Measurements from ENCODE around the gene MCTP2.

The MCTP2 gene

GRCh38 chr15:94403331-94403730, 172.0 kb downstream of the MCTP2 start:
- Histone ChIP-seq H3K9ac (ENCODE audit: low read depth, low read length, poor library complexity) (no peak overlapping the region), H3K36me3 (replicated peaks in 1 of 2; ENCODE audit: control insufficient read depth in 2 of 2, insufficient read depth in 2 of 2, low read length in 2 of 2) (no peaks in the 10 kb centered on the region), H3K4me2 (ENCODE audit: insufficient read depth, low read length, poor library complexity, severe bottlenecking) (no peak overlapping the region), H4K8ac (ENCODE audit: low read depth, low read length) (no peak overlapping the region), H4K91ac (ENCODE audit: low read depth, low read length, poor library complexity) (no peak overlapping the region), H3K23ac (ENCODE audit: low read depth, low read length, poor library complexity) (no peak overlapping the region), H3K4me3 (ENCODE audit: low read length in 2 of 2) (no peak overlapping the region), H2BK5ac (ENCODE audit: low read length) (no peak overlapping the region), H3K27me3 (ENCODE audit: control insufficient read depth in 3 of 3, insufficient read depth in 3 of 3, low read depth in 1 of 3, low read length in 3 of 3) (no peaks in the 10 kb centered on the region), H2BK12ac (ENCODE audit: low read length) (no peak overlapping the region), H3K9me3 (replicated peaks in 1 of 2; ENCODE audit: control insufficient read depth in 2 of 2, insufficient read depth in 1 of 2, low read depth in 1 of 2, low read length in 2 of 2) (no peaks in the 10 kb centered on the region), H3K18ac (ENCODE audit: low read length) (no peak overlapping the region), H2BK120ac (ENCODE audit: low read depth, low read length) (no peak overlapping the region), H3K14ac (ENCODE audit: low read length) (no peak overlapping the region), H3K4ac (ENCODE audit: low read length) (no peak overlapping the region), H3K4me1 (ENCODE audit: control insufficient read depth in 2 of 2, insufficient read depth in 1 of 2, low read depth in 1 of 2, low read length in 2 of 2) (peaks cover 0 to 3% of the 10 kb centered on the region in 2 donors), H3K79me1 (ENCODE audit: low read depth, low read length) (no peaks in the 10 kb centered on the region), H2BK15ac (ENCODE audit: low read length) (no peak overlapping the region), H3K27ac (replicated peaks; ENCODE audit: low read length) (no peak overlapping the region), H2AFZ (ENCODE audit: low read length) (peak overlapping the region; percentile 24), H2AK5ac (ENCODE audit: low read depth, low read length) (no peak overlapping the region)
- DNase-seq (ENCODE audit: low spot score), result no peak
- no CpG with 5 or more reads among the region's 4 CpGs for WGBS, 2 donors (ENCODE audit: extremely low coverage in 2 of 2, insufficient read length in 2 of 2, insufficient replicate concordance in 1 of 2)

GRCh38 chr15:94404733-94405283, 173.4 kb downstream of the MCTP2 start:
- no peak overlapping the region for H2BK5ac ChIP-seq (ENCODE audit: low read length)
- H3K4me1 ChIP-seq (ENCODE audit: control insufficient read depth in 2 of 2, insufficient read depth in 1 of 2, low read depth in 1 of 2, low read length in 2 of 2), result peaks cover 0 to 3% of the 10 kb centered on the region in 2 donors
- H4K91ac ChIP-seq (ENCODE audit: low read depth, low read length, poor library complexity), result no peak overlapping the region
- no peak overlapping the region for H3K4ac ChIP-seq (ENCODE audit: low read length)
- no peaks in the 10 kb centered on the region for H3K79me1 ChIP-seq (ENCODE audit: low read depth, low read length)
- WGBS, 2 donors (ENCODE audit: extremely low coverage in 2 of 2, insufficient read length in 2 of 2, insufficient replicate concordance in 1 of 2), result no CpG with 5 or more reads among the region's 9 CpGs
- peaks cover 0 to 4% (median 0%) of the 10 kb centered on the region in 3 experiments for H3K27me3 ChIP-seq (ENCODE audit: control insufficient read depth in 3 of 3, insufficient read depth in 3 of 3, low read depth in 1 of 3, low read length in 3 of 3)
- no peak overlapping the region for H3K18ac ChIP-seq (ENCODE audit: low read length)
- no peak overlapping the region for H3K9ac ChIP-seq (ENCODE audit: low read depth, low read length, poor library complexity)
- no peaks in the 10 kb centered on the region for H3K9me3 ChIP-seq (replicated peaks in 1 of 2; ENCODE audit: control insufficient read depth in 2 of 2, insufficient read depth in 1 of 2, low read depth in 1 of 2, low read length in 2 of 2)
- no peak overlapping the region for H4K8ac ChIP-seq (ENCODE audit: low read depth, low read length)
- no peaks in the 10 kb centered on the region for H3K36me3 ChIP-seq (replicated peaks in 1 of 2; ENCODE audit: control insufficient read depth in 2 of 2, insufficient read depth in 2 of 2, low read length in 2 of 2)
- H3K4me2 ChIP-seq (ENCODE audit: insufficient read depth, low read length, poor library complexity, severe bottlenecking), result no peak overlapping the region
- H3K4me3 ChIP-seq (ENCODE audit: low read length in 2 of 2), result no peak overlapping the region
- H2BK120ac ChIP-seq (ENCODE audit: low read depth, low read length), result no peak overlapping the region
- no peak overlapping the region for H2BK12ac ChIP-seq (ENCODE audit: low read length)
- no peak overlapping the region for H2AFZ ChIP-seq (ENCODE audit: low read length)
- no peak overlapping the region for H3K14ac ChIP-seq (ENCODE audit: low read length)
- no peak overlapping the region for H2AK5ac ChIP-seq (ENCODE audit: low read depth, low read length)
- no peak overlapping the region for H2BK15ac ChIP-seq (ENCODE audit: low read length)
- no peak overlapping the region for H3K27ac ChIP-seq (replicated peaks; ENCODE audit: low read length)
- no peak overlapping the region for H3K23ac ChIP-seq (ENCODE audit: low read depth, low read length, poor library complexity)
- no peak for DNase-seq (ENCODE audit: low spot score)

GRCh38 chr15:94411285-94411684, 179.9 kb downstream of the MCTP2 start:
- Histone ChIP-seq H2BK15ac (ENCODE audit: low read length) (no peak overlapping the region), H2BK120ac (ENCODE audit: low read depth, low read length) (no peak overlapping the region), H4K91ac (ENCODE audit: low read depth, low read length, poor library complexity) (no peak overlapping the region), H3K27ac (replicated peaks; ENCODE audit: low read length) (no peak overlapping the region), H3K79me1 (ENCODE audit: low read depth, low read length) (no peaks in the 10 kb centered on the region), H2BK5ac (ENCODE audit: low read length) (no peak overlapping the region), H3K4me2 (ENCODE audit: insufficient read depth, low read length, poor library complexity, severe bottlenecking) (no peak overlapping the region), H2AK5ac (ENCODE audit: low read depth, low read length) (no peak overlapping the region), H2AFZ (ENCODE audit: low read length) (no peak overlapping the region), H3K4me3 (ENCODE audit: low read length in 2 of 2) (no peak overlapping the region), H3K4me1 (ENCODE audit: control insufficient read depth in 2 of 2, insufficient read depth in 1 of 2, low read depth in 1 of 2, low read length in 2 of 2) (peaks cover 3 to 4% of the 10 kb centered on the region in 2 donors), H3K4ac (ENCODE audit: low read length) (no peak overlapping the region), H3K23ac (ENCODE audit: low read depth, low read length, poor library complexity) (no peak overlapping the region), H3K27me3 (ENCODE audit: control insufficient read depth in 3 of 3, insufficient read depth in 3 of 3, low read depth in 1 of 3, low read length in 3 of 3) (peaks cover 0 to 7% (median 0%) of the 10 kb centered on the region in 3 experiments), H4K8ac (ENCODE audit: low read depth, low read length) (no peak overlapping the region), H3K18ac (ENCODE audit: low read length) (no peak overlapping the region), H3K36me3 (replicated peaks in 1 of 2; ENCODE audit: control insufficient read depth in 2 of 2, insufficient read depth in 2 of 2, low read length in 2 of 2) (no peaks in the 10 kb centered on the region), H3K14ac (ENCODE audit: low read length) (no peak overlapping the region), H3K9me3 (replicated peaks in 1 of 2; ENCODE audit: control insufficient read depth in 2 of 2, insufficient read depth in 1 of 2, low read depth in 1 of 2, low read length in 2 of 2) (no peaks in the 10 kb centered on the region), H2BK12ac (ENCODE audit: low read length) (no peak overlapping the region), H3K9ac (ENCODE audit: low read depth, low read length, poor library complexity) (no peak overlapping the region)
- DNase-seq (ENCODE audit: low spot score), result peak; percentile 36
- no CpG with 5 or more reads among the region's 5 CpGs for WGBS, 2 donors (ENCODE audit: extremely low coverage in 2 of 2, insufficient read length in 2 of 2, insufficient replicate concordance in 1 of 2)

GRCh38 chr15:94411846-94412245, 180.5 kb downstream of the MCTP2 start:
- Histone ChIP-seq H2BK5ac (ENCODE audit: low read length) (no peak overlapping the region), H3K4me1 (ENCODE audit: control insufficient read depth in 2 of 2, insufficient read depth in 1 of 2, low read depth in 1 of 2, low read length in 2 of 2) (peaks cover 3 to 4% of the 10 kb centered on the region in 2 donors), H3K79me1 (ENCODE audit: low read depth, low read length) (no peaks in the 10 kb centered on the region), H4K8ac (ENCODE audit: low read depth, low read length) (no peak overlapping the region), H3K14ac (ENCODE audit: low read length) (no peak overlapping the region), H2BK120ac (ENCODE audit: low read depth, low read length) (no peak overlapping the region), H3K36me3 (replicated peaks in 1 of 2; ENCODE audit: control insufficient read depth in 2 of 2, insufficient read depth in 2 of 2, low read length in 2 of 2) (no peaks in the 10 kb centered on the region), H3K27ac (replicated peaks; ENCODE audit: low read length) (no peak overlapping the region), H3K23ac (ENCODE audit: low read depth, low read length, poor library complexity) (no peak overlapping the region), H3K4me3 (ENCODE audit: low read length in 2 of 2) (no peak overlapping the region), H2BK15ac (ENCODE audit: low read length) (no peak overlapping the region), H4K91ac (ENCODE audit: low read depth, low read length, poor library complexity) (no peak overlapping the region), H2AK5ac (ENCODE audit: low read depth, low read length) (no peak overlapping the region), H3K9ac (ENCODE audit: low read depth, low read length, poor library complexity) (no peak overlapping the region), H3K18ac (ENCODE audit: low read length) (no peak overlapping the region), H2AFZ (ENCODE audit: low read length) (no peak overlapping the region), H3K4ac (ENCODE audit: low read length) (no peak overlapping the region), H3K27me3 (ENCODE audit: control insufficient read depth in 3 of 3, insufficient read depth in 3 of 3, low read depth in 1 of 3, low read length in 3 of 3) (peaks cover 0 to 7% (median 0%) of the 10 kb centered on the region in 3 experiments), H2BK12ac (ENCODE audit: low read length) (no peak overlapping the region), H3K9me3 (replicated peaks in 1 of 2; ENCODE audit: control insufficient read depth in 2 of 2, insufficient read depth in 1 of 2, low read depth in 1 of 2, low read length in 2 of 2) (no peaks in the 10 kb centered on the region), H3K4me2 (ENCODE audit: insufficient read depth, low read length, poor library complexity, severe bottlenecking) (no peak overlapping the region)
- WGBS, 2 donors (ENCODE audit: extremely low coverage in 2 of 2, insufficient read length in 2 of 2, insufficient replicate concordance in 1 of 2), result no CpG with 5 or more reads among the region's 2 CpGs
- DNase-seq (ENCODE audit: low spot score), result no peak
